ENCODE data around the gene FBLIM1. TPM values are rescaled to one million over a fixed set of nuclear protein-coding genes. Genes with fewer than 3 reads are reported as not detected.

Gene FBLIM1
- polyA plus RNA-seq, 1 experiment, result 122 TPM

- ChIA-PET POLR2A (no interaction called here), CTCF (interaction anchor here (0.9 kb wide), 1 partner anchor 168 kb away, joined by 4 read pairs; no protein-coding TSS in a partner anchor)
- Histone ChIP-seq H3K27me3 (ENCODE audit: control insufficient read depth, insufficient read depth, low read length) (no peaks in the 10 kb centered on the region), H3K27ac (ENCODE audit: low read depth, low read length) (no peak overlapping the region), H3K9me3 (ENCODE audit: control insufficient read depth, insufficient read depth, low read length) (peaks cover 1% of the 10 kb centered on the region; the same call in 1 of the 2 replicates), H3K4me3 (ENCODE audit: low read depth, low read length) (no peak overlapping the region)
- no peak for DNase-seq (ENCODE audit: low read depth, low spot score)
- no peak for TF ChIP-seq CTCF (IDR thresholded peaks at IDR 0.05; ENCODE audit: low read depth, low read length)
These were observed 5.7 kb downstream of the FBLIM1 start for GRCh38 chr1:15764269-15764764.

- Histone ChIP-seq H3K9me3 (ENCODE audit: control insufficient read depth, insufficient read depth, low read length) (no peaks in the 10 kb centered on the region; the same call in 1 of the 2 replicates), H3K27ac (ENCODE audit: low read depth, low read length) (peak overlapping the region; percentile 77), H3K4me3 (ENCODE audit: low read depth, low read length) (no peak overlapping the region), H3K27me3 (ENCODE audit: control insufficient read depth, insufficient read depth, low read length) (no peaks in the 10 kb centered on the region)
- no peak for DNase-seq (ENCODE audit: low read depth, low spot score)
- ChIA-PET POLR2A (interaction anchor here (1.6 kb wide), 1 partner anchor 10 kb away, joined by 5 read pairs; no protein-coding TSS in a partner anchor), CTCF (interaction anchor here (0.9 kb wide), 1 partner anchor 169 kb away, joined by 4 read pairs; no protein-coding TSS in a partner anchor)
- no peak for TF ChIP-seq CTCF (IDR thresholded peaks at IDR 0.05; ENCODE audit: low read depth, low read length)
These were observed 6.3 kb downstream of the FBLIM1 start for GRCh38 chr1:15764890-15765289.

- Histone ChIP-seq H3K4me3 (ENCODE audit: low read depth, low read length) (no peak overlapping the region), H3K9me3 (ENCODE audit: control insufficient read depth, insufficient read depth, low read length) (no peaks in the 10 kb centered on the region), H3K27me3 (ENCODE audit: control insufficient read depth, insufficient read depth, low read length) (no peaks in the 10 kb centered on the region), H3K27ac (ENCODE audit: low read depth, low read length) (peak overlapping the region; percentile 77)
- ChIA-PET POLR2A (interaction anchor here (1.6 kb wide), 1 partner anchor 9 kb away, joined by 5 read pairs; no protein-coding TSS in a partner anchor), CTCF (interaction anchor here (0.6 to 1.1 kb wide), 3 partner anchors 26 to 389 kb away, joined by 3 to 5 read pairs (median 4); no protein-coding TSS in a partner anchor)
- DNase-seq (ENCODE audit: low read depth, low spot score), result peak; percentile 65
- no peak for TF ChIP-seq CTCF (IDR thresholded peaks at IDR 0.05; ENCODE audit: low read depth, low read length)
These were observed 7.0 kb downstream of the FBLIM1 start for GRCh38 chr1:15765495-15766194.

GRCh38 chr1:15767941-15768340 is 9.3 kb downstream of the FBLIM1 start:
- Histone ChIP-seq H3K4me3 (ENCODE audit: low read depth, low read length) (no peak overlapping the region), H3K27me3 (ENCODE audit: control insufficient read depth, insufficient read depth, low read length) (no peaks in the 10 kb centered on the region), H3K9me3 (ENCODE audit: control insufficient read depth, insufficient read depth, low read length) (no peaks in the 10 kb centered on the region), H3K27ac (ENCODE audit: low read depth, low read length) (no peak overlapping the region)
- no peak for TF ChIP-seq CTCF (IDR thresholded peaks at IDR 0.05; ENCODE audit: low read depth, low read length)
- CTCF ChIA-PET, result interaction anchor here (0.6 kb wide), 1 partner anchor 21 kb away, joined by 3 read pairs; no protein-coding TSS in a partner anchor
- no peak for DNase-seq (ENCODE audit: low read depth, low spot score)
- POLR2A ChIA-PET, result interaction anchor here (0.6 kb wide), 1 partner anchor 129 kb away, joined by 5 read pairs; no protein-coding TSS in a partner anchor

GRCh38 chr1:15768388-15768787 is 9.8 kb downstream of the FBLIM1 start:
- no peak for TF ChIP-seq CTCF (IDR thresholded peaks at IDR 0.05; ENCODE audit: low read depth, low read length)
- Histone ChIP-seq H3K9me3 (ENCODE audit: control insufficient read depth, insufficient read depth, low read length) (no peaks in the 10 kb centered on the region), H3K27ac (ENCODE audit: low read depth, low read length) (no peak overlapping the region), H3K27me3 (ENCODE audit: control insufficient read depth, insufficient read depth, low read length) (no peaks in the 10 kb centered on the region), H3K4me3 (ENCODE audit: low read depth, low read length) (no peak overlapping the region)
- DNase-seq (ENCODE audit: low read depth, low spot score), result no peak
- POLR2A ChIA-PET, result interaction anchor here (1.3 kb wide), 1 partner anchor 8 kb away, joined by 4 read pairs; no protein-coding TSS in a partner anchor
- CTCF ChIA-PET, result interaction anchor here (0.6 kb wide), 1 partner anchor 20 kb away, joined by 3 read pairs; no protein-coding TSS in a partner anchor
